Activated CD4-positive, CD25-positive, alpha-beta regulatory T cell treated with anti-CD3 and anti-CD28 coated beads, Interleukin-2, amount 50 U/mL, for 24 hours (primary cell): Measurements from ENCODE around the gene TNFSF9.
A peak's percentile ranks its signal among the peaks of the same experiment; 100 is the strongest.

Experiments used
- ATAC-seq, 2 donors: fragments of 150-1000 bp; cut with Tn5 transposase; one replicate each; pipeline ENCODE4 v1.10.0; 2021; ENCODE audit warnings: mild to moderate bottlenecking in 1 of 2, moderate library complexity in 1 of 2

Gene TNFSF9, protein sequence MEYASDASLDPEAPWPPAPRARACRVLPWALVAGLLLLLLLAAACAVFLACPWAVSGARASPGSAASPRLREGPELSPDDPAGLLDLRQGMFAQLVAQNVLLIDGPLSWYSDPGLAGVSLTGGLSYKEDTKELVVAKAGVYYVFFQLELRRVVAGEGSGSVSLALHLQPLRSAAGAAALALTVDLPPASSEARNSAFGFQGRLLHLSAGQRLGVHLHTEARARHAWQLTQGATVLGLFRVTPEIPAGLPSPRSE

GRCh38 chr19:6530386-6531162 is at the start of gene TNFSF9:
Gene TNFSF9 (plus strand): TSS chr19:6531026. CDS start chr19:6531037, 11 bp downstream.
- peak; percentile 66 to 71 for ATAC-seq

GRCh38 chr19:6481541-6482342 is 49.1 kb upstream of the TNFSF9 start, which contains the start of gene DENND1C:
Gene DENND1C (minus strand): TSS chr19:6481787. CDS start chr19:6481695, 92 bp downstream.
- peak; percentile 87 to 91 for ATAC-seq

DNA sequence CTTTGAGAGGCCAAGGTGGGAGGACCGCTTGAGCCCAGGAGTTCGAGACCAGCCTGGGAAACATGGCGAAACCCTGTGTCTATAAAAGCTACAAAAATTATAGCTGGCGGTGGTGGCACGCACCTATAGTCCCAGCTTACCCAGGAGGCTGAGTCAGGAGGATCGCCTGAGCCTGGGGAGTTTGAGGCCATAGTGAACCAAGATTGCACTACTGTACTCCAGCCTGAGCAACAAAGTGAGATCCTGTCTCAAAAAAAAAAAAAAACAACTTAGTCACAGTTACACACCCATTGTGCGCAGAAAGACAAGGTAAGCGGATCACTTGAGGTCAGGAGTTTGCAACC is 48.5 kb upstream of the TNFSF9 start:
- peak; percentile 18 to 19 for ATAC-seq

DNA sequence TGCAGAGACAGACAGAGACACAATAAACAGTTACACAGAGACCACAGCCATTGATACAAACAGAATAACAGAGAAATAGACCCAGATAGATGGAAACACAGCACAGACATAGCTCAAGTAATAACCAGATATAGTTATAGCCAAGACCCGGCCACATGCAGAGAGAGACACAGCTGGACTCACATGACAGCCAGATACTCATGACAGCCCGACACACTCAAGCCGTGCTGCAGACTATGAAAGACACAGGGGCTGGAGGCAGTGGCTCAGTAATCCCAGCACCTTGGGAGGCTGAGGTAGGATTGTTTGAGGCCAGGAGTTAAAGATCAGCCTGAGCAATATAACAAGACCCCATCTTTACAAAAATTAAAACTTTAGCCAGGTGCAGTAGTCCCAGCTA is 47.6 kb upstream of the TNFSF9 start:
- ATAC-seq = no peak

GRCh38 chr19:6484230-6484629 is 46.6 kb upstream of the TNFSF9 start:
- no peak for ATAC-seq

- no peak for ATAC-seq
These were observed 46.0 kb upstream of the TNFSF9 start for GRCh38 chr19:6484831-6485230.

- peak; percentile 79 to 89 for ATAC-seq
These were observed 41.4 kb upstream of the TNFSF9 start for GRCh38 chr19:6489278-6490061.

DNA sequence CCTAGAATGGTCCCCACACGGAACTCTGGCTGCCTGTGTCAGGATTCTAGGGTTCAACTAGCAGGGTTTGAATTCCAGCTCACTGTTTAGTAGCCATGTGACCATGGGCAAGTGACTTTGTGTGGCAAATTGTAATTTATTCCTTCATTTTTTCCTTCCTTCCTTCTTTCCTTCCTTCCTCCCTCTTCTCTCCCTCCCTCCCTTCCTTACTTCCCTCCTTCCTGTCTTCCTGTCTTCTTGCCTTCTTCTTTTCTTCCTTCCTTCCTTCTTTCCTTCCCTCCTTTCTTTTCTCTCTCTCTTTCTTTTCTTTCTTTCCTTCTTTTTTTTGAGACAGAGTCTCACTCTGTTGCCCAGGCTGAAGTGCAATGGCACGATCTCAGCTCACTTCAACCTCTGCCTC is 40.7 kb upstream of the TNFSF9 start:
- ATAC-seq = no peak

DNA sequence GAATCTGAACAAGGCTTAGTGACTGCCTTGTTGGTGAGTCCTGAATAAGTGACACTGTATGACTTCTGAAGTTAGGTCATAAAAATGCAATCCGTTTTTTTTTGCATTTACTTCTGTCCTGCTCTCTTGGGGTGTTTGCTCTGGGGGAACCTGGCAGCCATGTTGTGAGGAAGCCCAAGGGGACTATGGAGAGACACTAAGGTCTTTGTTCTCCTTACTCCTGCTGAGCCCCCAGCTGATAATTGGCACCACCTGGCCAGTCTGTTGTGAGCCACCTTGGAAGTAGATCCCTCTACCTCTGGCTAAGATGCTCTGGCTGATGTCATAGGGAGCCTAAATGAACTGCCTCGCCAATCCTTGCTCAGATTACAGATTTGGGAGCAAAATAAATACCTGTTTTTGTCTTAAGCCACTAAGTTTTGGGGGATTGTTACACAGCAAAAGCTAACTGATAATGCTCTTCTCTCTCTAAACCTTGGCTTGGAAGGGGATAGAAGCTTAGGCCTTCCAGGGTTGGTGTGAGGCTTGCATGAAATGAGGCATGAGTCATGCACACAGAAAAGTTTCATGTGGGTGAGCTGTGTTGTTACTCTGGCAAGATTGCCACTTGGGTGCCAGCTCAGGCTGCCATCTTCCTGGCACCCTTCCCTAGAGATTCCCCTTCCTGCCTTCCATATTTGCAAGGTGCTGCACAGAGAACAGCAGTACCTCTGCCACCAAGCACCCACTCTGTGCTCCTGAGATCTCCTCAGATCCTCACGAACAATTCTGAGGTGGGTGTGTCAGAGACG is 38.8 kb upstream of the TNFSF9 start:
- no peak for ATAC-seq

DNA sequence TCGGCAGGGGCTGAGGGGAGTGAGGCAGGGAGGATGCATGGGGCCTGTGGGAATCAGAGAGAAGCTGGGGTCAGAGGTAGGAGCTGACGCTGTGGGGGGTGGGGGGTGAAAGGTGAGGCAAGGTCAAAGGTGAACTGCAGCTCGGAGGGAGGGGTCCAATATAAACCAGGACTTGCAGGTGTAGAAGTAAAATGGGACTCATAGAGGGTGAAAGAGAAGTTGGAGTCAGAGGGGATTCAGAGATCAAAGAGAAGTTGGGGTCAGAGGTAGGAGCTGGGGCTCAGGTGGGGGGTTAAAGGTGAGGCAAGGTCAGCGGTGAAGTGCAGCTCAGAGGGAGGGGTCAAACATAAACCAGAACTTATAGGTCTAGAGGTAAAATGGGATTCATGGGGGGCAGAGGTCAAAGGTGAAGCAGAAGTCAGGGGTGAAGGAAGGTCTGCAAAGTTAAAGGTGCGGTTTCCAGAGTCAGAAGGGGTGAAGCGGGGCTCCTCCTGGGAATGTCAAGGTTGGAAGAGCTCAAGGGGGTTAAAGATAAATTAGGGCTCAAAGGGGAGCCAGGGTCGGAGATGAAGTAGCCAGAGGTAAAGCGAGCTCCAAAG is 36.3 kb upstream of the TNFSF9 start:
- ATAC-seq = no peak

DNA sequence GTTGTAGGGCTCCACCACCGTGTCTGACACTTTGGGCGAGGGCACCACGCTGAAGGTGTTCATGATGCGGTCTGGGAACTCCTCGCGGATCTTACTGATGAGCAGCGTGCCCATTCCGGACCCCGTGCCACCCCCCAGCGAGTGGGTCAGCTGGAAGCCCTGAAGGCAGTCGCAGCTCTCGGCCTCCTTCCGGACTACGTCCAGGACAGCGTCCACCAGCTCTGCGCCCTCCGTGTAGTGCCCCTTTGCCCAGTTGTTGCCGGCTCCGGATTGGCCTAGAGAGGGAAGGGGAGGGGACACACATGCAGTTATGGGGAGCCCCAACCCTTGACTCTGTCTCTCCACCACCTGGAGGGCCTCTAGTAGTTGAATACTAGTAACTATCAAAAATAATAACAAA is 34.9 kb upstream of the TNFSF9 start:
- no peak for ATAC-seq

DNA sequence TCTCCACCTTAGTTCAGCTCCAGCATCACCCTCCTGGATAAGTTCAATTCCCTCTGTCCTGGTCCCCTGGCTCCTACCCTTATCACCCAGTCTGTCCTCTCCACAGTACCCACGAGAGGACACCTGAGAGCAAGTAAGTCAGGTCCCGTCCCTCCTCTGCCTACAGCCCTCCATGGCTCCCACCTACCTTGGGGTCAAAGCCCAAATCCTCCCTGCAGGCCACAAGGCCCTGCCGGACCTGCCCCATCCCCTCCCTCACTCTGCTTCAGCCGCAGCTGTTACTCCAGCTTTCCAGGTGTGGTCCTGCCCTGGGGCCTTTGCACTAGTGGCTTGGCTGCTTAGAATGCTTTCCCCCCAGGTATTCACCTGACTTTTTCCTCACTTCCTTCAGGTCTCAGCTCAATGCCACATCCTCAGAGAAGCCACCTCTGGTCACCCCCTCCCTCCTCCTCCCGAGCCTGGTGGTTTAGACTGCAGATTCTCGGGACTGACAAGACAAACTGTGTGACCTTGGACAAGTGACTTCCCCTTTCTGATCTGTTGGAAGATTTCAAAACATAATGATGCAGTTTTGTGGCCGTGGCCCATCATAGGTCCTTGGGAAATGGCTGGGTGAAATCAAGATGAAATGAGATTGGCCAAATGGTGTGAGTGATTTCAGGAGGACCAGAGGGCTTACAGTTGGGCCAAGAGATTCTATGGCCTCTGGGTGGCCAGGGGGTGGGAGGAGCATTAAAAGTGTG is 32.4 kb upstream of the TNFSF9 start:
- no peak for ATAC-seq

DNA sequence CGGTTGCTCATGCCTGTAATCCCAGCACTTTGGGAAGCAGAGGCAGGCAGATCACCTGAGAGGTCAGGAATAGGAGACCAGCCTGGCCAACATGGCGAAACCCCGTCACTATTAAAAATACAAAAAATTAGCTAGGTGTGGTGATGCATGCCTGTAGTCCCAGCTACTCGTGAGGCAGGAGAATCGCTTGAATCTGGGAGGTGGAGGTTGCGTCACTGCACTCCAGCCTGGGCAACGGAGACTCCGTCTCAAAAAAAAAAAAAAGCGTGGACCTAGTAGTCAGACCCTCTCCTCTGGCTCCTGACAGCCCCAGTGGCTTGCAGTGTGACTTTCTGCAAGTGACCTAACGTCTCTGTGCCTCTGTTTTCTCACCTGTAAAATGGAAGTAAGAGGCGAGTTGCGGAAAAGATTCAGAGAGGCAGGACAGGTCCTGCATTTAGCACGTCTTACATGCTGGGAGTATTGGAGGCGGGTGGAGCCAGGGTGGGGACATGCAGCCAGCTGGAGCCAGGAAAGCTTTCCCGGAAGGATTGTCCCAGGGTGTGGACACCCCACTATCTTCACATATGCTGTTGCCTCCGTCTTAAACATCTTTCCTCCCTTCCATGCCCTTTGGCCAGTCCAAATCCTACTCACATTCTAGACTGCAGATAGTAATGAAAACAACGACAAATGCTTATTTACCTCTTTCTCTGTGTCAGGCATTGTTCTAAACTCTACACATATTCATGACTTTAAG is 31.6 kb upstream of the TNFSF9 start:
- no peak for ATAC-seq

DNA sequence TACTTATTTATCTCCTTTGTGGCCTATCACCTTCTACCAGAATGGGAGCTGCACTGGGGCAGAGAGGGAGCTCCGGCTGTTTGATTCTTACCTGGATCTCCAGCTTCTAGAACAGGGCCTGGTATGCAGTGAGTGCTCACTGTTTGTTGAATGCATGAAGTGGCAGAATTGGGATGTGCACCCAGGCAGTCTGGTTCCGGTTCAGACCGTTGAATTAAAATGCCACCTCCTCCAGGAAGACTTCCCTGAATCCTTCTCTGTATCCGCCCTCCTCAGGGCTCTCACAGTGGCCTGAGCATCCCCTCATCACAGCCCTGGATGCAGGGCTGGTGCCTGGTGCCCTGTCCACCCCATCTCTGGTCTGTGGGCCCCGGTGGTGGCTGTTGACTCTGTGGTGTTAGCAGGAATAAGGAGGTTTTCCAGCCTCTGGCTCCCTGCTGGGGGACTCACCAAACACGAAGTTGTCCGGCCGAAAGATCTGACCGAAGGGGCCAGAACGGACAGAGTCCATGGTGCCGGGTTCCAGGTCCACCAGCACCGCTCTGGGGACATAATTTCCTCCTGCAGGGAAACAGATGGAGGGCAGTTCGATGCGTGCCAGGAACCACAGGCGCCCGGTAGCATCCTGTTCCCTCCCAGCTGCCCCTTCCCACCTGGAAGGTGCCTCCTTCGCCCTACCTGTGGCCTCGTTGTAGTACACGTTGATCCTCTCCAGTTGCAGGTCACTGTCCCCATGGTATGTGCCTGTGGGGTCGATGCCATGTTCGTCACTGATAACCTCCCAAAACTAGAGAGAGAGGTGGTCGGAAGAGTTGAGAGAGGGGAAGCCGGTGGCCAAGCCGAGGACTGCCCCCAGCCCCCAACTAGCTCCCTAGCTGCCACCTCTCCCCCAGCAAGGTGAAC is 29.7 kb upstream of the TNFSF9 start:
- no peak for ATAC-seq

DNA sequence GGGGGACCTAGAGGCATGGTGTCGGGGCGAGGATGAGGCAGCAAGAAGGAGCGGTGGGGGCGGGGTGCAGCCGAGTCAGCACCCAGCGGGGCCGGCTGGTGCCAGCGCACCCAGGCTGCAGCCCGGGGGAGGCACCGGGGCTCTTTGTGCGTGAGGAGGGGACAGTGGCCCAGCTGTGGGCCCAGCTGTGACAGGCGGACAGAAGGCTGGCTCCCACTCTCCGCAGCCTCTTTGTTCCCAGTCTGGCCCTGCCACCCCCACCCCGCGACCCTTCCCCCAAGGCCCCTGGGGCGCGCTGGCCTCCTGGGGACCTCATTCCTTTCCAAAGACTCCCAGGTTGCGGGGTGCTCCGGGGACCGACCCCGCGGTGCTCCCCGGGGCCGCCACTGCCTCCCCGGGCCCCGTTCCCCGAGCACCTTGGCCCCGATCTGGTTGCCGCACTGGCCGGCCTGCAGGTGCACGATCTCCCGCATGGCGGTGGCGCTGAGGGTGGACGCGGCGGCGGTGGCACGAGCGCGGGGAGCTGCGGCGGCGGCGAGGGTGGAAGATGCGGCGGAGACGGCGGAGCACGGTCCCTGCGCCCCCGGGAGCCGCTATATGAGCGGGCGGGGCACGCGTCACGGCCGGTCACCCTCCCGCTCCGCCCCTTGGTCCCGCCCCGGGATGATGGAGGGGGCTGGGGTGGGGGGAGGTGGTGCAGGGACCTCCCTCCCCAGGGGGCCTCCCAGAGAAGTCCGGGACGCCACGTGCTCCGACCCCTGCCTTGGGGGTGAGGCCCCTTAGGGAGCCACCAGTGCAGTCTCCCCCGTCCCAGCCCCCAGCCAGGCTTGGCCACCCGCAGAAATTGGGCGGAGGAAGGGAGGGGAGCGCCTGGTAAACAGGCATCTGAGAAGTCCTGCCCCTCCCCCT is 28.8 kb upstream of the TNFSF9 start, which contains the start of gene TUBB4A:
Gene TUBB4A (minus strand): TSS at position 570 of the 909 bp plus-strand sequence. CDS start 97 bp downstream, at position 473.
- ATAC-seq = peak; percentile 59 to 61

DNA sequence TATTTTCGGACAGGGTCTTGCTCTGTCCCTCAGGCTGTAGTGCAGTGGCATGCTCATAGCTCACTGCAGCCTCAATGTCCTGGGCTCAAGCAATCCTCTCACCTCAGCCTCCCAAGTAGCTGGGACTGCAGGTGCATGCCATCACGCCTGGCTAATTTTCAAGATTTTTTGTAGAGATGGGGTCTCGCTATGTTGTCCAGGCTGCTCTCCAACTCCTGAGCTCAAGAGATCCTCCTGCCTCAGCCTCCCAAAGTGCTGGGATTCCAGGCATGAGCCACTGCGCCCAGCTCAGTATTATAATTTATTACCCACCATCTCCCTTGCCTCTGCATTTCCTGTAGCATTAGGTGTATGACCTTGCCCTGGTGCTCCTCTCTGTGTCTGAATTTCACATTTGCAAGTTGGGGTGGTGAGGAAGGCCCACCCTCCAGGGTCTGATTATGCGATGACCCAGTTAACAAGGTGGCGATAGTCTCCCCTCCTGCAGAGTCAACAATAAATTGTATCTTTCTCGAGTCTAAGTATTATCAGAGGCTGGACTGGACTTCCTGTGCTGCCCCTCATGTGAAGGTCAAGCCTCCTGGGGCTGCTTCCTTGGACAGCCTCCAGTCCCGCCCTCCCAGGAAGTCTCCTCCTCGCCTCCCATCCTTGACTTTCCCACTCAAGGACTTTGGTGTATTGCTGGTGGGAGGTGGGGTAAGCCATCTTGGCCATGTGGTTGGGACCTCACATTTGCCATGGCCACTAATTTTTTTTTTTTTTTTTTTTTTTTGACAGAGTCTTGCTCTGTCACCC is 27.2 kb upstream of the TNFSF9 start:
- ATAC-seq = no peak
